Eye (tissue), 1 donor: ENCODE data around the gene MAGIX.

Source experiments
- DNase-seq: peaks from one replicate; pipeline ENCODE4 v3.0.0-alpha.2; 2015

The MAGIX gene

GRCh38 chrX:49184294-49185281 lies 22.0 kb downstream of the MAGIX start:
- peak; percentile 93 for DNase-seq

DNA sequence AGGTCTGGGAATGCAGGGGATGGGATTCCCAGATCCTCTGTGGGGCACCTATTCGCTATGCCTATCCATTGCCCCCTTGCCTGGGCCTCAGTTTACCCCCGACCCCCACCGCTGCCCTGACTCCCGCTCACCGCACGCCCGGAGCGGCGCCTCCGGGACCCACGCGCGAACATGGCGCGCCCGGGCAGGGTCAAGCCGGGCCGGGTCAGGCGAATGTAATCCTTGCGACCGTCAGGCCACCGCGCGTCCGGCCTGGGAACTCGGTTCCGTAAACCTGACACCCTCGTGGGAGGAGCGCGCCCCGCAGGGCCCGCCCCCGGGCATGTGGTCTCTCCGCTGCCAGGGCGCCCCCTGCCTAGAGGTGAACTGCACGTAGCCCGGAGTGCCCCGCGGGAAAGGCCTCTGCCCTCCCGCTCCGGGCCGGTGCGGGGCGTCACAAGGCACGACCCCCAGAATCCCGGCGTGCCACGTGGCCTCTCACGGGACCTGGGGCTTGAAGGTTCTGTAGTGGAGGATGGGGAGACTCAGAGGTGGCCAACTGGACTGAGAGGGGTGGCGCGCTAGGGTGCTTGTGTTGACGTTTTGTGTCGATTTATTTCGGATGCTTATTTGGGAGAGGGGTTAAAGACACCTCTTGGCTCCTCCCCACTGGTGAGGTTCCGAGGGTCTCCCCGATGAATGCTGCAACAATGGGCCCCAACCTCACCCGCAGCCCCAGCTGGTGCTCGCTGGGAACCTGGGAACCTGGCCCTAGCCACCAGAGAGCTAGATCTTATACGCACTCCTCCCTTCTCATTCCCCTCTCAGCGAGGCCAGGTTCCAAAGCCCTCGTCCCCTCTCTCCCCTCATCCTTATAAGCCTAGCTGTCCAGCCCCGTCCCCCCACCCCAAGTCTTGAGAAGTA lies 23.8 kb downstream of the MAGIX start, which contains the start of gene PRICKLE3:
Gene PRICKLE3, minus strand, starts transcription at position 249 of the 903 bp plus-strand sequence. Its CDS starts 76 bp downstream, at position 173.
- DNase-seq, result peak; percentile 73

- peak; percentile 26 for DNase-seq
These were observed 24.5 kb downstream of the MAGIX start for GRCh38 chrX:49187028-49187394.

GRCh38 chrX:49187526-49187925 lies 25.0 kb downstream of the MAGIX start:
- DNase-seq, result no peak

- DNase-seq, result no peak
These were observed 26.0 kb downstream of the MAGIX start for GRCh38 chrX:49188468-49189076.

DNA sequence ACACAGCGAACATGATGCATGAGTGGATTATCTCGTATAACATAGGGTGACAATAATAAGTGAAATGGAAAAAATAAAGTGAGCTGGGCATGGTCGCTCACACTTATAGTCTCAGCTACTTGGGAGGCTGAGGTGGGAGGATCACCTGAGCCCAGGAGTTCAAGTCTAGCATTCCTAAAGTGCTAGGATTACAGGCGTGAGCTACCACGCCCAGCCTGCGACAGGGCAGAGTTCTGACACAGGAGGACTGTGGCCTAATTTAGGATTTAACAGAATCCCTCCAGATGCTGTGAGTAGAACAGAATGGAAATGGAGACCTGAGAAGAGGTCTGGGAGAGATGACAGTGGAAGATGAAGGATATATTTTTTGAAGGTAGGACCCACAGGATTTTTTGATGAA lies 27.0 kb downstream of the MAGIX start:
- DNase-seq, result no peak

DNA sequence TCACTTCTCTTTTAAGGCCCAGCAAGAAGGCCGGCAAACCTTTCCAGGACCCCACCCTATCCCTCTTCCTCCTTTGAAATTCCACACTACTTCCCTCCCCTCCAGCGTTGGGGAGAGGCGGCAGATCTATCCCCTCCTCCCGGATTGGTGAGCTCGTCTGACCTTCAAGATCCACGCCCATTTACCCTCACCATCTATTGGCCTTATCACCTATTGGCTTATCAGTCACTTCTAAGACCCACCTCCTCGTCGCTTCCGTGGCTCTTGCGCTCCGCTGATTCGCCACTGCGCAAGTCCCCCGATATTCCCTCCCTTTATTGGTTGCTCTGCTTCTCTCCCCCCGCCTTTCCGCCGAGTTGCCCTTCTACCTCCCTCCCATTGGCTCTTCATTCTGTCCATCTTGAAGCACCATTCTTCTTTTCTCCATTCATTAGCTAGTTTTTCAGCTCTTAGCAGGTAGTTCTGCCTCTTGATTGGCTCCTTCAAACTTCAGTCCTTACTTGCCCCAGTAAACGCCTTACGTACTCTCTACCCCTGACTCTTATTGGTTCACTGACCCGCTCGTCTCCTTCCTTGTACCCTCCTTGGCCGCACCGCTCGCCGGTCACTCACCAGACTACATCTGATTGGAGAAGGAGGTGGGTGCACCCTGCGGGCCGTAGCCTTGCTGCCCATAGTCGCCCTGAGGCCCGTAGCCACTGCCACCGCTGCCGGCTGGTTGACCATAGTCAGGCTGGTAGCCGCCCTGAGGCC lies 28.4 kb downstream of the MAGIX start:
- DNase-seq, result peak; percentile 97

- no peak for DNase-seq
These were observed 29.0 kb downstream of the MAGIX start for GRCh38 chrX:49191574-49192011.

GRCh38 chrX:49192722-49193328 lies 30.3 kb downstream of the MAGIX start:
- peak; percentile 47 for DNase-seq

GRCh38 chrX:49193542-49193964 lies 31.0 kb downstream of the MAGIX start:
- DNase-seq, result no peak

DNA sequence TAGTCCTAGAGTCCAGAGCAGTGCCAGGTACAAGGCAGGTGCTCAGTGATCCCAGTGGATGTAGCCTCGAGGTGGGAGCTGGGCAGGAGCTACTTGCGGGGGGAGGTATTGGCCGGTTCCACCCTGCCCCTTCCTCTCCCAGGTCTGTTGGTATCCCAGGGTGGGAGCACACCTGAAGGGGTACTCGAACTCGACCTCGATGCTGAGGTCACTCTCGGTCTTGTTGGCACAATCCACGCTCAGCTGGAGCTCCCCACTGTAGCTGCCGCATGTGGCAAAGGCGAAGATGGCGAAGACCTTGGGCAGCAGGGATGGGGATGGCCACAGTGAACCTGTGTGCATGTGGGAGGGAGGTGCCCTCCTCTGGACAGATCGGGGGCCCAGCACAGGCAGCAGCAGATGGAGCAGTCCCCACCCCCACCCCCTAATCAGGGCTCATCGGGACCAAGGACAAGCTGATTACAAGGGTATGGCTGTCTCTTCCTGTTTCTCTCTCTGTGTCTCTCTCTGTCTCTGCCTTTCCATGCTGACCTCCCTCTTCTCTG lies 35.1 kb downstream of the MAGIX start:
- no peak for DNase-seq

- DNase-seq, result no peak
These were observed 36.2 kb downstream of the MAGIX start for GRCh38 chrX:49198540-49199314.

GRCh38 chrX:49199315-49199595 lies 36.7 kb downstream of the MAGIX start:
- DNase-seq, result no peak

GRCh38 chrX:49199906-49200771 lies 37.6 kb downstream of the MAGIX start, which contains the start of gene SYP:
TSS of gene SYP (minus strand) at chrX:49200193. CDS start at chrX:49200186, 7 bp downstream.
- DNase-seq, result peak; percentile 92

DNA sequence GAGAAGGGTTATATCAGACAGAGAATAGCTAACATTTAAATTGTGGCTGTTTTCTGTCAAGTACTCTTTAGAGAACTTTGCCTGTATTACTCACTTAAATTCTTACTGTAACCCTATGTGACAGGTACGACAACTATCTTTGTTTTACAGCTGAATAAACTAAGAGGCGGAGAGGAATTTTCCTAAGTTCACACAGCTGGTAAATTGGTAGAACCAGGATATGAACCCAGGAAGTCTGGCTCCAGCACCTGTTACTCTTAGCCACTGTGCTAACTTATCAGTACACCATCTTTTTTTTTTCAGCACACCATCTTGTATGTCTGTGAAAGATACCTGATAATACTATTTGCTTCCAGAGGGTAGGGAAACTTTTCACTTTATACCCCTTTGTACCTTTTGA lies 39.5 kb downstream of the MAGIX start:
- no peak for DNase-seq

GRCh38 chrX:49203536-49203935 lies 41.0 kb downstream of the MAGIX start:
- no peak for DNase-seq

DNA sequence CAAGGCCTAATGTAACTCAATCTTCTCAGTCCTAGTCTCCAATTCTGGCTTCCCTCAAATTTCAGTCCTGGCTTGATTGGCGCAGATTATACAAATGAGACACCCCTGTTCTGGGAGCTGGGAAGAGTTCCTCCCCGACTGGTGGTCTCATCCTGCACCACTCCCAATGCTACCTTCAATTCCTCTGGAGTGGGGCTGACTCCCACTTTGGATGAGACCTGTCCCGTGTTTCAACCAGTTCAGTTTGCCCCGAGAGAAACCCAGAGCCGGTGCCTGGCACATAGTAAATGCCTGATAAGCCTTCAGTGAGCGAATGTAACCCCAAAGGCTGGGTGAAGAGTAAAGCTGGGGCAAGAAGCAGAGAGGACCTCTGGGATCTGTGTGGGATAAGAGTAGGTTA lies 41.5 kb downstream of the MAGIX start:
- DNase-seq, result no peak

GRCh38 chrX:49204709-49205108 lies 42.2 kb downstream of the MAGIX start:
- DNase-seq, result no peak

- DNase-seq, result no peak
These were observed 42.9 kb downstream of the MAGIX start for GRCh38 chrX:49205443-49205842.

GRCh38 chrX:49206543-49206942 lies 44.0 kb downstream of the MAGIX start:
- no peak for DNase-seq
